PC-3 (cell line): Measurements from ENCODE around the gene NEURL3. TPM values are rescaled to one million over a fixed set of nuclear protein-coding genes. Genes with fewer than 3 reads are reported as not detected.

Experiments
- ATAC-seq: fragments of 200-7000 bp; cut with Tn5 transposase; 2 replicates; pipeline ENCODE4 v1.9.1; 2020; ENCODE audit warnings: mild to moderate bottlenecking, moderate library complexity
- BruUV-seq: library from RNA; stranded (reverse); fragments of 400-500 nt; replicated peaks from 2 replicates; lab custom pipeline; 2021; lab: Mats Ljungman, UMichigan
- CTCF ChIA-PET: fragments of 300-600 bp; sonication (Branson Sonifier 250); formaldehyde crosslinking; loops from one replicate; lab custom pipeline; 2022; ENCODE audit warnings: antibody characterized with exemption; lab: Charles Lee
- POLR2A ChIA-PET: fragments of 300-600 bp; sonication (Branson Sonifier 250); formaldehyde crosslinking; loops from one replicate; lab custom pipeline; 2022; ENCODE audit warnings: antibody characterized with exemption; ENCODE audit not compliant: unreplicated experiment; lab: Charles Lee
- DNase-seq: peaks from one replicate; pipeline ENCODE4 v3.0.0-alpha.2; 2015
- H2AFZ ChIP-seq: fragments of 300-600 bp; sonication (generic); 2 replicates; pipeline ENCODE4 v1.6.0; 2016; ENCODE audit warnings: antibody characterized with exemption, low read length
- H3F3A ChIP-seq: fragments of 300-600 bp; sonication (generic); one replicate; pipeline ENCODE4 v1.6.0; 2017; ENCODE audit warnings: antibody characterized with exemption, low read length, control low read depth, mild to moderate bottlenecking; ENCODE audit not compliant: unreplicated experiment
- H3K27ac ChIP-seq: fragments of 300-600 bp; sonication (generic); 2 replicates; pipeline ENCODE4 v1.5.1; 2016; ENCODE audit warnings: mild to moderate bottlenecking, low read length
- H3K27me3 ChIP-seq: fragments of 300-600 bp; sonication (generic); 2 replicates; pipeline ENCODE4 v1.6.1; 2016; ENCODE audit warnings: low read length, mixed read lengths
- H3K36me3 ChIP-seq: fragments of 300-600 bp; sonication (generic); 2 replicates; pipeline ENCODE4 v1.6.1; 2016; ENCODE audit warnings: low read depth, mixed run types, low read length, mixed read lengths
- H3K4me1 ChIP-seq: fragments of 300-600 bp; sonication (generic); 2 replicates; pipeline ENCODE4 v1.5.1; 2016; ENCODE audit warnings: low read length; ENCODE audit not compliant: insufficient read depth
- H3K4me2 ChIP-seq: fragments of 300-600 bp; sonication (generic); 2 replicates; pipeline ENCODE4 v1.6.0; 2016; ENCODE audit warnings: low read length
- H3K4me3 ChIP-seq: fragments of 300-600 bp; sonication (generic); 2 replicates; pipeline ENCODE4 v1.5.1; 2016; ENCODE audit warnings: mild to moderate bottlenecking, low read length, mixed read lengths
- H3K79me2 ChIP-seq: fragments of 300-600 bp; sonication (generic); 2 replicates; pipeline ENCODE4 v1.6.1; 2017; ENCODE audit warnings: low read length, mixed read lengths
- H3K9ac ChIP-seq: fragments of 300-600 bp; sonication (generic); 2 replicates; pipeline ENCODE4 v1.6.0; 2016; ENCODE audit warnings: mild to moderate bottlenecking, low read length
- H3K9me2 ChIP-seq: fragments of 300-600 bp; sonication (generic); replicated peaks from 2 replicates; pipeline ENCODE4 v1.6.1; 2016; ENCODE audit warnings: mixed run types, low read length, mixed read lengths
- H3K9me3 ChIP-seq: fragments of 300-600 bp; sonication (generic); 2 replicates; pipeline ENCODE4 v1.6.1; 2016; ENCODE audit warnings: low read length, mixed read lengths
- H4K20me1 ChIP-seq: fragments of 300-600 bp; sonication (generic); 2 replicates; pipeline ENCODE4 v1.6.1; 2016; ENCODE audit warnings: low read length, mixed read lengths
- CTCF ChIP-seq: fragments of 300-600 bp; sonication (generic); conservative IDR thresholded peaks from 2 replicates; pipeline ENCODE4 v1.5.1; 2017; ENCODE audit warnings: antibody characterized with exemption, low read depth, mild to moderate bottlenecking, low read length
- EZH2 ChIP-seq: fragments of 300-600 bp; sonication (generic); IDR thresholded peaks from one replicate; pipeline ENCODE4 v1.6.1; 2017; ENCODE audit warnings: antibody characterized with exemption, mild to moderate bottlenecking, low read length; ENCODE audit not compliant: unreplicated experiment
- EZH2phosphoT487 ChIP-seq: fragments of 300-600 bp; sonication (generic); IDR thresholded peaks from 2 replicates; pipeline ENCODE4 v1.6.1; 2018; ENCODE audit warnings: mild to moderate bottlenecking, antibody characterized with exemption, low read length, borderline replicate concordance
- intact Hi-C: fragments of 100-400 bp; cut with micrococcal nuclease; formaldehyde crosslinking; loops from 2 replicates; pipeline ENCODE4 v1.9.0; 2023
- total RNA-seq: library from RNA; depleted of rRNA; stranded (reverse); fragments of >200 nt; gene quantifications from 2 replicates; pipeline ENCODE4 v1.2.3, GENCODE V29; 2014

Gene NEURL3
- total RNA-seq, 1 experiment from 2014 or later = 0.18 TPM

GRCh38 chr2:96530474-96531357 is 25.6 kb upstream of the NEURL3 start:
- Histone ChIP-seq H4K20me1 (no peaks in the 10 kb centered on the region), H3K27me3 (no peaks in the 10 kb centered on the region), H3K27ac (no peak overlapping the region), H3K4me1 (peaks cover 21% of the 10 kb centered on the region), H3K4me3 (no peak overlapping the region), H3K36me3 (no peaks in the 10 kb centered on the region), H3K9me3 (no peaks in the 10 kb centered on the region), H3K79me2 (no peaks in the 10 kb centered on the region), H3K9ac (no peak overlapping the region), H3F3A (no peaks in the 10 kb centered on the region), H3K4me2 (no peak overlapping the region), H3K9me2 (no peaks in the 10 kb centered on the region), H2AFZ (no peak overlapping the region)
- ChIA-PET POLR2A (interaction anchor here (0.6 kb wide), 1 partner anchor 195 kb away, joined by 6 read pairs; the partner anchor contains the start of gene NCAPH), CTCF (no interaction called here)
- no peak for ATAC-seq
- TF ChIP-seq CTCF (no peak), EZH2phosphoT487 (no peak), EZH2 (no peak)
- intact Hi-C loops = no loop called here
- DNase-seq = no peak
- no TSS peak for BruUV-seq

- intact Hi-C loops = no loop called here
- Histone ChIP-seq H3K79me2 (no peaks in the 10 kb centered on the region), H3K4me2 (no peak overlapping the region), H2AFZ (no peak overlapping the region), H3K27me3 (no peaks in the 10 kb centered on the region), H3K9me3 (no peaks in the 10 kb centered on the region), H3K4me1 (peaks cover 21% of the 10 kb centered on the region), H3K9me2 (no peaks in the 10 kb centered on the region), H3K9ac (no peak overlapping the region), H3F3A (no peaks in the 10 kb centered on the region), H3K27ac (no peak overlapping the region), H3K4me3 (no peak overlapping the region), H4K20me1 (no peaks in the 10 kb centered on the region), H3K36me3 (no peaks in the 10 kb centered on the region)
- TF ChIP-seq CTCF = no peak
- DNase-seq = no peak
- CTCF ChIA-PET = no interaction called here
- no peak for ATAC-seq
- no TSS peak for BruUV-seq
- POLR2A ChIA-PET = interaction anchor here (0.6 kb wide), 1 partner anchor 194 kb away, joined by 6 read pairs; the partner anchor contains the start of gene NCAPH
These were observed 24.9 kb upstream of the NEURL3 start for GRCh38 chr2:96530144-96530430.

DNA sequence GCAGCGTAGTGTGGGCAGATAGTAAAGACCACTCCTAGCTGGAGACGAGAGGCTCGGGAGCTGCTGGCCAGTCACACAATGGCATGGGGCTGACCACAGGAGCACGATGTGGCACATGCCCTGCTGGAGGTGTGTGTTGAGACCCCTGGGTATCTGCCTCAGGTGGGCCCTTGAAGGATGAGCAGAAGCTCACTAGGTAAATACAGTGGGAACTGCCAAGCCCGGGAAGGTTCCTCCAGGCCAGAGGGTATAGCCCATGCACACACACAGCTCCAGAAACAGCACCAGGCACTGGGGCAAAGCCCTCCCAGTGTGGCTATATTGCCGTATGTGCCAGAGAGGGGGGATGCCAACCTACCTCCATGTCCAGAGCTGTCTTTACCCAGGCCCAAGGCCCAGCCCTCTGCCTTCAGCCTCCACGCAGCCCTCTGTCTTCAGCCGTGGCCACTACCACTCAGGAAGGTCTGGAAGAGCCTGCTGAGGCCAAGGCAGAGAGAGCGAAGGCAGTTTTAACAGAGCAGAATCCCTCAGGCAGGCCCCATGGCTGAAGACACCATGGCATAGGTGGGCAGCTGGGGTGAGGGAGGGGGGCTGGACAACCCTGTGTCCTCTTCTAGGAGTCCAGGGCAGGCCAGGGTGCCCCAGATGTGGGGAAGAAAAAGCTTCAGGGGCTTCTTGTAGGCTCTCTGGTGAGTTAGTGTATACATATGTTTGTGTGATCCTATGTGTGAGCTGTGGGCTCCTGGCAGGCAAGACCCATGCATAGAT is 24.4 kb upstream of the NEURL3 start:
- no peak for ATAC-seq
- no TSS peak for BruUV-seq
- intact Hi-C loops = no loop called here
- H3K4me3 ChIP-seq = no peak overlapping the region
- ChIA-PET CTCF (no interaction called here), POLR2A (no interaction called here)
- no peaks in the 10 kb centered on the region for H3K27me3 ChIP-seq
- no peak overlapping the region for H3K4me2 ChIP-seq
- H3F3A ChIP-seq = no peaks in the 10 kb centered on the region
- H3K9me3 ChIP-seq = no peaks in the 10 kb centered on the region
- H4K20me1 ChIP-seq = no peaks in the 10 kb centered on the region
- H3K27ac ChIP-seq = no peak overlapping the region
- no peaks in the 10 kb centered on the region for H3K79me2 ChIP-seq
- H3K4me1 ChIP-seq = peaks cover 21% of the 10 kb centered on the region
- H3K36me3 ChIP-seq = no peaks in the 10 kb centered on the region
- H3K9ac ChIP-seq = no peak overlapping the region
- no peak overlapping the region for H2AFZ ChIP-seq
- no peaks in the 10 kb centered on the region for H3K9me2 ChIP-seq
- TF ChIP-seq EZH2 (no peak), EZH2phosphoT487 (no peak), CTCF (no peak)
- no peak for DNase-seq
